Cardiac muscle cell (in vitro differentiated cells and primary cell): ENCODE data around the gene GPRC5B. TPM values are rescaled to one million over a fixed set of nuclear protein-coding genes. Genes with fewer than 3 reads are reported as not detected.

Experiments used
- DNase-seq, 2 donors: peaks; one replicate each; pipeline versions ENCODE4 v3.0.0 to v3.0.0-alpha.2; 2010 to 2017; ENCODE audit warnings: low read depth in 1 of 2, low spot score in 1 of 2
- H3K27ac ChIP-seq: fragments of 200-600 bp; sonication (generic); 2 replicates; pipeline ENCODE4 v1.5.1; 2016
- H3K27me3 ChIP-seq: fragments of 200-600 bp; sonication (generic); 2 replicates; pipeline ENCODE4 v1.6.0; 2016; ENCODE audit warnings: control low read depth
- H3K36me3 ChIP-seq: fragments of 200-600 bp; sonication (generic); 2 replicates; pipeline ENCODE4 v1.5.1; 2016; ENCODE audit warnings: control low read depth
- H3K4me1 ChIP-seq: fragments of 200-600 bp; sonication (generic); 2 replicates; pipeline ENCODE4 v1.8.1; 2017; ENCODE audit warnings: low read depth, mild to moderate bottlenecking, mixed run types
- H3K4me3 ChIP-seq: fragments of 200-600 bp; sonication (generic); 2 replicates; pipeline ENCODE4 v1.5.1; 2016; ENCODE audit warnings: mild to moderate bottlenecking
- H3K9me3 ChIP-seq: fragments of 200-600 bp; sonication (generic); 2 replicates; pipeline ENCODE4 v1.5.1; 2017; ENCODE audit warnings: low read depth, mild to moderate bottlenecking, control low read depth
- polyA plus RNA-seq: library from polyadenylated mRNA; unstranded; fragments of >200 nt; fragmentation: Nextera tagmentation; extraction: Ambion mirVana; gene quantifications from 2 replicates; pipeline ENCODE4 v1.2.1, GENCODE V29; 2016
- total RNA-seq: library from RNA; depleted of rRNA; stranded (reverse); fragments of >200 nt; gene quantifications from 2 replicates; pipeline ENCODE4 v1.2.3, GENCODE V29; 2016
- TF ChIP-seq, protein P1 (sequence below): IDR thresholded peaks from 2 replicates; pipeline ENCODE4 v1.5.1; 2012; ENCODE audit warnings: low read depth, mild to moderate bottlenecking, low read length

The GPRC5B gene
- total and polyA plus RNA-seq, 2 experiments from 2014 or later: 14.7 to 15.5 TPM

DNA sequence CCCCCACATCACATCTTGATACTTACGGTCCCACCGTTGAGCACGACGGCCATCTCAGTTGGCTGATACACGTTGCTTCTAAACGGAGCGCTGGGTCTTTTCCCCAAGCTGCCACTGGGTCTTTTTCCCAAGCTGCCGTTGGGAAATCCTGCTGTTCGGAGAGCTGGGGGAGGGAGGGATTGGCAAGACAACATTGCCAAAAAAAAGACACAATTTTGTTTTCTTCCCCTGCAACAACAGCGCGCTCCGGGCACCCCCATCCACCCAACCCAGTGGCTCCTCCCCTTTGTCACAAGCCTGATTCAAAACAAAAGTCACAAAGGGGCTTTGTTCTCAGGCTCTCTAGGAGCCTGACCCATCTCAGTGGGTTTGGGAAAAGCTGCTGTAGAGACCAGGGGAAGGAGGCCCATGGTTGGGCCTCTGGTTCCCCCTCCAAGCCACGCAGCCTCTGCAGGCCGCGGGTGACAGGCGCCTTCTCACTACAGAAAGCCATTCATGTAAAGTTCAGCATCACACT is 22.8 kb downstream of the GPRC5B start:
- TF ChIP-seq, protein P1, sequence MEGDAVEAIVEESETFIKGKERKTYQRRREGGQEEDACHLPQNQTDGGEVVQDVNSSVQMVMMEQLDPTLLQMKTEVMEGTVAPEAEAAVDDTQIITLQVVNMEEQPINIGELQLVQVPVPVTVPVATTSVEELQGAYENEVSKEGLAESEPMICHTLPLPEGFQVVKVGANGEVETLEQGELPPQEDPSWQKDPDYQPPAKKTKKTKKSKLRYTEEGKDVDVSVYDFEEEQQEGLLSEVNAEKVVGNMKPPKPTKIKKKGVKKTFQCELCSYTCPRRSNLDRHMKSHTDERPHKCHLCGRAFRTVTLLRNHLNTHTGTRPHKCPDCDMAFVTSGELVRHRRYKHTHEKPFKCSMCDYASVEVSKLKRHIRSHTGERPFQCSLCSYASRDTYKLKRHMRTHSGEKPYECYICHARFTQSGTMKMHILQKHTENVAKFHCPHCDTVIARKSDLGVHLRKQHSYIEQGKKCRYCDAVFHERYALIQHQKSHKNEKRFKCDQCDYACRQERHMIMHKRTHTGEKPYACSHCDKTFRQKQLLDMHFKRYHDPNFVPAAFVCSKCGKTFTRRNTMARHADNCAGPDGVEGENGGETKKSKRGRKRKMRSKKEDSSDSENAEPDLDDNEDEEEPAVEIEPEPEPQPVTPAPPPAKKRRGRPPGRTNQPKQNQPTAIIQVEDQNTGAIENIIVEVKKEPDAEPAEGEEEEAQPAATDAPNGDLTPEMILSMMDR: no peak
- Histone ChIP-seq H3K27ac (no peak overlapping the region), H3K4me3 (no peak overlapping the region), H3K27me3 (no peaks in the 10 kb centered on the region), H3K4me1 (no peaks in the 10 kb centered on the region), H3K9me3 (no peaks in the 10 kb centered on the region), H3K36me3 (no peaks in the 10 kb centered on the region)
- DNase-seq: peak in 1 of 2 donors; percentile 42

DNA sequence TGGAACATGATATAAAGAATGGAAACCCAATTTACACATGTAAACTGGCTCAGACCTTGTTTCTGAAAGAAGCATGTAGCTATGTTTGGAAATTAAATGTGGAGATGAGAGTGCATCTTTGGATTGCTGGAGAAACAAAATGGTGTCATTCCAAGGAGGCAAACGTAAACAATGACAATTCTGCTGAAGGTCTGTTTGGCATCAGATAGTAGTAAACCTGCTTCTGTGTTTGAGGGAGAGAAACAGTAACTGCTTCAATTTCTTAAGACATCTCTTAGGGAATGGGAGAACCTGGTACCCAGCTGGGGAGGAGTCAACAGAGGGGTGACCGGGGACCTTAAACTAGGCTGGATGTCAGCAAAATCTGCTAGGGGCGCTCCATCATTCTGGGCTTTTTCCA is 23.5 kb downstream of the GPRC5B start:
- no peaks in the 10 kb centered on the region for H3K9me3 ChIP-seq
- no peaks in the 10 kb centered on the region for H3K4me1 ChIP-seq
- no peak for DNase-seq
- TF ChIP-seq, protein P1: no peak
- H3K4me3 ChIP-seq: no peak overlapping the region
- no peaks in the 10 kb centered on the region for H3K36me3 ChIP-seq
- no peak overlapping the region for H3K27ac ChIP-seq
- H3K27me3 ChIP-seq: no peaks in the 10 kb centered on the region

DNA sequence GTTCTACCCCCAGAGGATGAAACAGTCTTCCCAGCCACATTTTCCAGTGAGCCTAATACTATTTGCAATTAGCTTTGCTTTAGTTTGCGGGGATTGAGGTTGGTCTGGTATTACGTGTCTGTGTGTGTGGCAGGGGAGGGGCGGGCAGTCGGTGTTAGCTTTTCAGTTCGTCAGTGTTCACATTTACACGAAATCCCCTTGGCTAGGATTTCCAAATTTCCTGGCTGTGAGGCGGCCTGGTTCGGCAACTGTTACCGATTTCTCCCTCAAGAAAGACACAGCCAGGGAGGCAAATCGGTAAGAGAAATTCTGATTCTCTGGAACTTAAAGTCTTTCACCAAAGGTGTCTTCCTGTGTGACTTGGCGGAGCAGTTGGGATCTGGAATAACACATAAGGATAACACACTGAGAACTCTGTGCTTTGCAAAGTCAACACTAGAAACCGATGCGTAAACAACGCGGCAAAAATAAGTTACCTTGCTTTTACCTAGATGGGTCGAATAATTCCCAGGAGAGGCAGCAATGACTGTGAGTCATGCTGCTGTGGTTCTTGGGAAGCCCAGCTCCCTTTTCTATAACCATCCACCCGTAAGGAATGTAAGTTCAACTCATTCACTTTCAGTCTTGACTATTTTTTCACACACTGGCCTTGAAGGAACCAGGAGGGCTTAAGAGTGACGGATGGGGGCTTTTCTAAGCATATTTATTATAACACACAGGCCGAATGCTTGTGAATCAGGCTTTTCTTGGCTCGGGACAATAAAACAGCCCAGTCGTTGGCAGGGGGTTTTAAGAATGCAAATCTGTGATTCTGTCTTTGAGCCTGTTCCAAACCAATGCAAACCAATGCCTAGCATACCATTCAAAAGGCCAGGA is 24.2 kb downstream of the GPRC5B start:
- H3K27ac ChIP-seq: no peak overlapping the region
- peak in 1 of 2 donors; percentile 65 for DNase-seq
- no peaks in the 10 kb centered on the region for H3K27me3 ChIP-seq
- TF ChIP-seq, protein P1: no peak
- no peak overlapping the region for H3K4me3 ChIP-seq
- H3K36me3 ChIP-seq: no peaks in the 10 kb centered on the region
- H3K4me1 ChIP-seq: no peaks in the 10 kb centered on the region
- H3K9me3 ChIP-seq: no peaks in the 10 kb centered on the region

DNA sequence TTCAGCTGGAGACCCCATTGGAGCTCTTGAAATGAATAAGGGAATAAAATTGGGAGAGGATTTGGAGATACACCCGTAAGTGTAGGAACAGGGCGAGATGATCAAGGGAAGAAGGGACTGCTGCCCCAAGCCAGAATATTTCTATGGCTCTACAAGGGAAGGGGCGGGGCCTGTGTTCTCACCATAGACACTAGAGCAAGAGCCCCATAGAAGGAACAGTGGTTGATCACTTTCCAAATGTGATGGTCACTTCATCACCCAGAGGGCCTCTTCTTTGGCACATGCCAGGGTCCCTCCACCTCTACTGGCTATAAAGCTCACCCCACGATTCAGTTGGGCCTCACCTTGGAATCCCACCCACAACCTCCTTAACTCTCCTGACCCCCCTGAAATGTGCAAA is 25.0 kb downstream of the GPRC5B start:
- Histone ChIP-seq H3K4me3 (no peak overlapping the region), H3K36me3 (no peaks in the 10 kb centered on the region), H3K27ac (no peak overlapping the region), H3K4me1 (no peaks in the 10 kb centered on the region), H3K9me3 (no peaks in the 10 kb centered on the region), H3K27me3 (no peaks in the 10 kb centered on the region)
- TF ChIP-seq, protein P1: no peak
- no peak for DNase-seq

DNA sequence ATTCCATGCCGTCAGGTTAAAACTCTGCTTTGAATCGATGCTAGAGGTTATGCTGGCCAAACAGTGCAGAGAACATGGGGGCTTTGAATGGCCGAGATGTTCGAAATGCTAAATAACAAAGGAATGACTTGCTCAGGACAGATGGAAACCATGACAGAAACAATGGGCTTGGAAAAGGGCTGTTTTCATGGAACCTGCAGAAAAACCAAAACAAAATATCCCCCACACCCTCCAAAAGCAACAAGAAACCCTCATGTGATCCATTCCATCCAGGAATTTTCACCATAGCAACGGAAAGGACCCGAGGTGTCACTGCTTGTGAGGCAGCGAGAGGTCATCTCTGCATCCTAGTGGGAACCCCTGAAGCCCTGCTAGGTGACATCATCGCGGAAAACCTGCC is 25.5 kb downstream of the GPRC5B start:
- TF ChIP-seq, protein P1: no peak
- Histone ChIP-seq H3K27me3 (no peaks in the 10 kb centered on the region), H3K4me3 (no peak overlapping the region), H3K27ac (no peak overlapping the region), H3K9me3 (no peaks in the 10 kb centered on the region), H3K4me1 (no peaks in the 10 kb centered on the region), H3K36me3 (no peaks in the 10 kb centered on the region)
- no peak for DNase-seq
